NT2/D1 (cell line): Measurements from ENCODE around the gene MAD1L1.

Experiments
- SUZ12 ChIP-seq: IDR thresholded peaks from 2 replicates; pipeline ENCODE4 v1.6.1; 2011; ENCODE audit not compliant: insufficient read length, insufficient read depth; ENCODE audit errors: extremely low read depth
- YY1 ChIP-seq: IDR thresholded peaks from 2 replicates; pipeline ENCODE4 v1.6.1; 2011; ENCODE audit not compliant: insufficient read length, insufficient read depth
- ZNF274 ChIP-seq: IDR thresholded peaks from 2 replicates; pipeline ENCODE4 v1.6.1; 2011; ENCODE audit warnings: mild to moderate bottlenecking, low read depth, low read length

DNA sequence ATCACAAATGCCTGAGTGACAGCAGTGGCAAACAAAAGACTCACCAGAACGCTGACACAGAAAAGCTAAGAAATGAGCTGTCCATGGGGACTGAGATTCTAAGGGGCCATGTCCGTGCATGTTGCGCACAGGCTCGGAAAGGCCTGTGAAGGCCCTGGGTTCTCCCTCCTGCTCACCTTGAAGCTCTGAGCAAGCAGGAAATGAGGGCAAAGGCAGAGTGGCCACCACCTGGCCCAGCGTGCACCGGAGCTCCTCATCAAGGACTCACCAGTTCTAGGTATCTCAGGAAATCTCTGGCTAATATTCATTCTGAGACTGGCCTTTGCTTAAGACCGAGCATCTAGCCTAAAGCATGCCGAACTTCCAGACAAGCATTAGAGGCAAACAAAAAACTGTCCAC is 52.7 kb downstream of the MAD1L1 start:
- TF ChIP-seq YY1 (no peak), ZNF274 (no peak), SUZ12 (no peak)
